GM12875 (cell line): Measurements from ENCODE around the gene MCTP2.
A peak's percentile ranks its signal among the peaks of the same experiment; 100 is the strongest.

ENCODE experiments used
- H3K4me3 ChIP-seq: one replicate; pipeline ENCODE4 v1.5.1; 2011; ENCODE audit warnings: low read depth, low read length, control low read depth
- TF ChIP-seq, protein P1 (sequence below): IDR thresholded peaks from 2 replicates; pipeline ENCODE4 v1.5.1; 2011; ENCODE audit warnings: low read depth, mild to moderate bottlenecking, control low read depth, inconsistent platforms, low read length, moderate library complexity, borderline replicate concordance; ENCODE audit not compliant: insufficient read depth

MCTP2 gene

DNA sequence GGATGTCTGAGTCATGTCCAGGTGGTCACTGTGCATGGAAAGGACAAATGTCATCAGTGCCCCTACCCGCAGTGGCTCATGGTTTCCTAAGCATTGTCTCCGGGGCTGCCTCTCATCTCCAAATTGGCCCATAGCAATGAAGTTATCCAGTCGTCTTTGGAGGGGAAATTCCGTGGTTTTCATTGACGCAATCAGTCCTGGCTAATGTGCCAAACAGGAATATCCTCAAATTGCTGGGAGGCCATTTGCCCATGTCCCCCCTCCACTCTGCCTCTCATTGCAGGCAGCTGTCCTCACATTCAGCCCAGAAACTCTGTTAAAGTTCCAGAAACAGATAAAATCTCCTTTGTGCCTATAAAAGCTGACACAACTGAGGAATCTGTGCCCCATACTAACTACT lies 81.6 kb downstream of the MCTP2 start:
- TF ChIP-seq, protein P1, sequence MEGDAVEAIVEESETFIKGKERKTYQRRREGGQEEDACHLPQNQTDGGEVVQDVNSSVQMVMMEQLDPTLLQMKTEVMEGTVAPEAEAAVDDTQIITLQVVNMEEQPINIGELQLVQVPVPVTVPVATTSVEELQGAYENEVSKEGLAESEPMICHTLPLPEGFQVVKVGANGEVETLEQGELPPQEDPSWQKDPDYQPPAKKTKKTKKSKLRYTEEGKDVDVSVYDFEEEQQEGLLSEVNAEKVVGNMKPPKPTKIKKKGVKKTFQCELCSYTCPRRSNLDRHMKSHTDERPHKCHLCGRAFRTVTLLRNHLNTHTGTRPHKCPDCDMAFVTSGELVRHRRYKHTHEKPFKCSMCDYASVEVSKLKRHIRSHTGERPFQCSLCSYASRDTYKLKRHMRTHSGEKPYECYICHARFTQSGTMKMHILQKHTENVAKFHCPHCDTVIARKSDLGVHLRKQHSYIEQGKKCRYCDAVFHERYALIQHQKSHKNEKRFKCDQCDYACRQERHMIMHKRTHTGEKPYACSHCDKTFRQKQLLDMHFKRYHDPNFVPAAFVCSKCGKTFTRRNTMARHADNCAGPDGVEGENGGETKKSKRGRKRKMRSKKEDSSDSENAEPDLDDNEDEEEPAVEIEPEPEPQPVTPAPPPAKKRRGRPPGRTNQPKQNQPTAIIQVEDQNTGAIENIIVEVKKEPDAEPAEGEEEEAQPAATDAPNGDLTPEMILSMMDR, result no peak
- no peak overlapping the region for H3K4me3 ChIP-seq

- TF ChIP-seq, protein P1, result no peak
- H3K4me3 ChIP-seq, result no peak overlapping the region
These were observed 83.3 kb downstream of the MCTP2 start for GRCh38 chr15:94314639-94315038.

GRCh38 chr15:94317211-94317610 lies 85.8 kb downstream of the MCTP2 start:
- TF ChIP-seq, protein P1, result no peak
- no peak overlapping the region for H3K4me3 ChIP-seq

DNA sequence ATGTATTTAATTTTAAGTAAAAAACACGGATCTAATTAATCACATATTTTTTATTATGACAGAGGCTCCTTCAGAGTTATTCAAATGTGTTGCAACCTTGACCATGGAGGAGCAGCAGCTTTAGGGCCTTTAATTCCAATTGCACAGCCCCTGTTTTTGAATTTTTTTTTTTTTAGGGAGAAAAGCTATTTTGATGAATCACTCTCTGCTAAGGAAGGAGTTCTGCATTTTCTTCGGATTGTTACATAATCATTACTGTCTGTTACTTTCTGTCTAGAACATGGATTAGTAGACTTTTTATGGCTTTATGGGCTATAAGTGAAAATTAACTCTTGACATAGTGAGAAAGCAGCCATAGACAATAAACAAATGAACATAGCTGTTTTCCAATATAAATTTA lies 90.8 kb downstream of the MCTP2 start:
- H3K4me3 ChIP-seq, result no peak overlapping the region
- TF ChIP-seq, protein P1, result no peak

- TF ChIP-seq, protein P1, result no peak
- H3K4me3 ChIP-seq, result no peak overlapping the region
These were observed 91.7 kb downstream of the MCTP2 start for GRCh38 chr15:94323076-94323475.

DNA sequence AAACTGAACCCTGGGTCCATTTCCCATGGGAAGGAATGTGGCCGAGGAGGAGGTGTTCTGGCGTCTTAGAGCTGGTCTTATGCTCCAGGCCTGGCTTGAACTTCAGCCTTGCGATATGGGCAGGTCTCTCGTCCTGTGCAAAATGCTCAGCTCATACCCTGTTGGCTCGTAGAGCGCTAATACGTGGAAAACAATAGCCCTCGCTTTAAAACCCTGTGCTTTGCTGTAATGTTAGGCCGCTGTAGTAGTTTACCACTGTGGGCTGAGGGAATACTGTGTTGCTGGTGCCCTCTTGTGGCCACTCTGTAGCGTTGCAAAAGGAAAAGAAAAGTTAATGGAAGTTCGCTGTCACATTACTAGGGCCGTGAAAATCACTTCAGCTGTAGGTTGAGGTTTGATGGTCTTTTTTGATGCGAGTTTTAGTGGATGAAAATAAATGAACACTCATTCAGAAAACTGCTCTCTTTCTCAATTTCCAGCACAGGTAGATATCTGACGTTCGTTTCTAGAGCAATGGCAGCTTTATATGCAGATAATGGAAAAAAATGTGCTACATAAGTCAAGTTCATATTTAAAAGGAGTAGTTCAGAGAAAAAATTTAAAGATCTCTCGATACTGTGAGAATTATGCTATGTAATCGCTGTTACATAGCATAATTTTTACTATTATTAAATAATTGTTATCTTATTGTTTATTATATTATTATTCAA lies 92.9 kb downstream of the MCTP2 start:
- no peak overlapping the region for H3K4me3 ChIP-seq
- TF ChIP-seq, protein P1, result peak; percentile 83
